CD4-positive, alpha-beta T cell (primary cell): ENCODE data around the gene ARID1B. TPM values are rescaled to one million over a fixed set of nuclear protein-coding genes. Genes with fewer than 3 reads are reported as not detected.

Experiments
- ATAC-seq: fragments of 200-7000 bp; cut with Tn5 transposase; one replicate; pipeline ENCODE4 v1.10.0; 2022; ENCODE audit warnings: mild to moderate bottlenecking; ENCODE audit not compliant: poor library complexity
- CTCF ChIA-PET: fragments of 350-600 bp; sonication (Branson Sonifier 250); formaldehyde crosslinking; loops from one replicate; lab custom pipeline; 2021; ENCODE audit warnings: antibody characterized with exemption, inconsistent platforms; lab: Charles Lee
- POLR2A ChIA-PET: fragments of 350-600 bp; sonication (Branson Sonifier 250); formaldehyde crosslinking; loops from one replicate; lab custom pipeline; 2021; ENCODE audit warnings: antibody characterized with exemption, inconsistent platforms; lab: Charles Lee
- DNase-seq, 14 experiments: peaks; one replicate each; pipeline ENCODE4 v3.0.0-alpha.2; 2013 to 2020; ENCODE audit warnings: mixed read lengths in 2 of 14
- H3K27ac ChIP-seq, 2 donors: one replicate each; pipeline versions ENCODE4 v1.5.1 to v1.7.0; 2013; ENCODE audit warnings: low read length in 2 of 2, low read depth in 1 of 2, mild to moderate bottlenecking in 1 of 2
- H3K27me3 ChIP-seq, 2 experiments: 1 replicate in 1 of 2; 2 replicates in 1 of 2; pipeline versions ENCODE4 v1.6.1 to v1.7.0; 2013; ENCODE audit warnings: low read length in 2 of 2, control low read depth in 1 of 2, mild to moderate bottlenecking in 1 of 2, moderate library complexity in 1 of 2; ENCODE audit not compliant: insufficient read depth in 2 of 2, control insufficient read depth in 1 of 2
- H3K36me3 ChIP-seq: one replicate; pipeline ENCODE4 v1.6.1; 2013; ENCODE audit warnings: low read length, control low read depth; ENCODE audit not compliant: insufficient read depth
- H3K4me1 ChIP-seq: one replicate; pipeline ENCODE4 v1.6.1; 2013; ENCODE audit warnings: low read length, control low read depth; ENCODE audit not compliant: insufficient read depth
- H3K4me3 ChIP-seq: one replicate; pipeline ENCODE4 v1.5.1; 2013; ENCODE audit warnings: mild to moderate bottlenecking, low read length, moderate library complexity
- H3K9me3 ChIP-seq, 2 experiments: 1 replicate in 1 of 2; 2 replicates in 1 of 2; pipeline versions ENCODE4 v1.6.1 to v1.7.0; 2013; ENCODE audit warnings: low read length in 2 of 2, mild to moderate bottlenecking in 2 of 2, control low read depth in 1 of 2, moderate library complexity in 1 of 2; ENCODE audit not compliant: control insufficient read depth in 1 of 2, insufficient read depth in 1 of 2
- H3K27ac Mint-ChIP-seq: one replicate; pipeline ENCODE4 v1.8.0; 2020; ENCODE audit warnings: mixed read lengths
- H3K27me3 Mint-ChIP-seq: one replicate; pipeline ENCODE4 v1.8.0; 2021; ENCODE audit warnings: mixed read lengths
- H3K36me3 Mint-ChIP-seq: one replicate; pipeline ENCODE4 v1.8.0; 2021; ENCODE audit warnings: low read depth, mixed read lengths
- H3K4me1 Mint-ChIP-seq: one replicate; pipeline ENCODE4 v1.8.0; 2021; ENCODE audit warnings: low read depth, mixed read lengths
- H3K4me3 Mint-ChIP-seq: one replicate; pipeline ENCODE4 v1.8.0; 2020; ENCODE audit warnings: mild to moderate bottlenecking, mixed read lengths
- H3K9me3 Mint-ChIP-seq: one replicate; pipeline ENCODE4 v1.8.0; 2020; ENCODE audit warnings: mixed read lengths
- CTCF ChIP-seq: fragments of 200-600 bp; IDR thresholded peaks from one replicate; pipeline ENCODE4 v1.8.0; 2022; ENCODE audit warnings: antibody characterized with exemption, mild to moderate bottlenecking
- intact Hi-C, 2 experiments: fragments of 100-400 bp; cut with DNase I in 1 of 2; cut with micrococcal nuclease in 1 of 2; formaldehyde crosslinking; loops; one replicate each; pipeline versions ENCODE4 v1.15.1 to v1.9.0; 2023 to 2025; cut with DNase I, micrococcal nuclease
- total RNA-seq, 174 experiments: library from RNA in 2 of 174; stranded (reverse) in 2 of 174; gene quantifications; one replicate each; pipeline ENCODE4 v1.2.3 and lab custom pipeline; 2021 to 2026

The ARID1B gene
- total RNA-seq, 2 experiments from 2014 or later = 120 to 125 TPM

DNA sequence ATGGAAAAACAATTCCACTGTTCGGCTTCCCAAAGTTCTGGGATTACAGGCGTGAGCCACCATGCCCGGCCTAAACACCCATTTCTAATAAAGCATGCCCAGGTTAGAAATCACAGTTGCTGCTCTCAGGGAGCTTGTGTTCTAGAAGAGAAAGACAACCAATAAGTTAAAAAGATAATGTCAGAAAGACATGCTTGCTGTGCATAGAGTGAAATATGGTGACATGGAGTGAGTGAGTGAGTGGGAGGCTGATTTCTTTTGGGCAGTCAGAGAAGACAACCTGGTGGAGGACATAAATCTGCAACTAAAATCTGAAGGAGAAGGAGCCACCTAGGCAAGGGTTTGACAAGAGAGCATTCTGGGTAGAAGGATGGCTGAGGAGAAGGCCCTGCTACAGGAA lies 222.6 kb downstream of the ARID1B start:
- peaks cover 6% of the 10 kb centered on the region for H3K36me3 Mint-ChIP-seq
- H3K27me3 Mint-ChIP-seq = no peaks in the 10 kb centered on the region
- H3K9me3 ChIP-seq = no peaks in the 10 kb centered on the region
- ChIA-PET POLR2A (no interaction called here), CTCF (no interaction called here)
- ATAC-seq (no peak), DNase-seq (no peak)
- no peaks in the 10 kb centered on the region for H3K9me3 Mint-ChIP-seq
- no peaks in the 10 kb centered on the region for H3K27me3 ChIP-seq
- no peaks in the 10 kb centered on the region for H3K36me3 ChIP-seq
- intact Hi-C loops = no loop called here
- H3K4me1 Mint-ChIP-seq = peaks cover 71% of the 10 kb centered on the region
- no peak overlapping the region for H3K27ac Mint-ChIP-seq
- H3K4me3 ChIP-seq = no peak overlapping the region
- H3K27ac ChIP-seq = no peak overlapping the region
- no peak overlapping the region for H3K4me3 Mint-ChIP-seq
- TF ChIP-seq CTCF = no peak
- peaks cover 5% of the 10 kb centered on the region for H3K4me1 ChIP-seq

GRCh38 chr6:157001716-157002115 lies 224.5 kb downstream of the ARID1B start:
- Histone ChIP-seq H3K4me1 (peaks cover 2% of the 10 kb centered on the region), H3K27me3 (no peaks in the 10 kb centered on the region), H3K36me3 (no peaks in the 10 kb centered on the region), H3K4me3 (no peak overlapping the region), H3K27ac (no peak overlapping the region), H3K9me3 (no peaks in the 10 kb centered on the region)
- DNase-seq (no peak), ATAC-seq (no peak)
- Mint-ChIP-seq H3K4me1 (peaks cover 74% of the 10 kb centered on the region), H3K27ac (peak overlapping the region; percentile 7), H3K9me3 (no peaks in the 10 kb centered on the region), H3K36me3 (peaks cover 6% of the 10 kb centered on the region), H3K27me3 (no peaks in the 10 kb centered on the region), H3K4me3 (no peak overlapping the region)
- intact Hi-C loops = no loop called here
- ChIA-PET CTCF (interaction anchor here (1.0 kb wide), 1 partner anchor 8 kb away, joined by 3 read pairs; no protein-coding TSS in a partner anchor), POLR2A (no interaction called here)
- TF ChIP-seq CTCF = no peak

- Histone ChIP-seq H3K9me3 (no peaks in the 10 kb centered on the region), H3K27ac (no peak overlapping the region), H3K4me1 (peaks cover 2% of the 10 kb centered on the region), H3K27me3 (no peaks in the 10 kb centered on the region), H3K36me3 (no peaks in the 10 kb centered on the region), H3K4me3 (no peak overlapping the region)
- H3K27me3 Mint-ChIP-seq = no peaks in the 10 kb centered on the region
- POLR2A ChIA-PET = no interaction called here
- peaks cover 6% of the 10 kb centered on the region for H3K36me3 Mint-ChIP-seq
- intact Hi-C loops = no loop called here
- TF ChIP-seq CTCF = no peak
- H3K27ac Mint-ChIP-seq = no peak overlapping the region
- no peaks in the 10 kb centered on the region for H3K9me3 Mint-ChIP-seq
- ATAC-seq = no peak
- H3K4me3 Mint-ChIP-seq = no peak overlapping the region
- H3K4me1 Mint-ChIP-seq = peaks cover 71% of the 10 kb centered on the region
- DNase-seq = no peak
- CTCF ChIA-PET = no interaction called here
Observed at GRCh38 chr6:157002774-157003173, 225.6 kb downstream of the ARID1B start.
